ENCODE data around the gene ZNF487.

- TF ChIP-seq CTCF (IDR thresholded peaks at IDR 0.05) (no peak), ZFX (IDR thresholded peaks at IDR 0.05; ENCODE audit: borderline replicate concordance) (no peak)
These were observed 45.6 kb downstream of the ZNF487 start for GRCh38 chr10:43482319-43483078.

Measured in 22Rv1 (cell line).